ENCODE measurements around the gene NECTIN2.

- TF ChIP-seq CTCF (IDR thresholded peaks at IDR 0.05; ENCODE audit: insufficient read depth, low read length, poor library complexity, severe bottlenecking) (no peak), EZH2phosphoT487 (conservative IDR thresholded peaks at IDR 0.05; ENCODE audit: low read length) (no peak)
Measured at GRCh38 chr19:44847144-44848035, 1.3 kb downstream of the NECTIN2 start.

Measured in SU-DHL-6 (cell line).